ENCODE results near the gene SCIMP.
"Not testable (repeated sequence)": the region's sequence is repeated elsewhere in the genome, so short reads cannot be mapped to it uniquely, and the experiment has no call there.

SCIMP gene

GRCh38 chr17:5184288-5184687 lies 50.4 kb downstream of the SCIMP start:
- no peak for DNase-seq (ENCODE audit: low read depth)

GRCh38 chr17:5183410-5183793 lies 51.3 kb downstream of the SCIMP start:
- no peak for DNase-seq (ENCODE audit: low read depth)

- no peak for DNase-seq (ENCODE audit: low read depth)
These were observed 51.9 kb downstream of the SCIMP start for GRCh38 chr17:5182597-5183409.

- no peak for DNase-seq (ENCODE audit: low read depth)
These were observed 53.0 kb downstream of the SCIMP start for GRCh38 chr17:5181509-5182305.

GRCh38 chr17:5179003-5179402 lies 55.7 kb downstream of the SCIMP start:
- no peak for DNase-seq (ENCODE audit: low read depth)

GRCh38 chr17:5175027-5175426 lies 59.6 kb downstream of the SCIMP start:
- DNase-seq (ENCODE audit: low read depth): not testable (repeated sequence)

GRCh38 chr17:5165791-5166564 lies 68.7 kb downstream of the SCIMP start:
- not testable (repeated sequence) for DNase-seq (ENCODE audit: low read depth)

GRCh38 chr17:5164436-5164835 lies 70.2 kb downstream of the SCIMP start:
- no peak for DNase-seq (ENCODE audit: low read depth)

GRCh38 chr17:5161793-5162192 lies 72.9 kb downstream of the SCIMP start:
- not testable (repeated sequence) for DNase-seq (ENCODE audit: low read depth)

- DNase-seq (ENCODE audit: low read depth): not testable (repeated sequence)
These were observed 74.0 kb downstream of the SCIMP start for GRCh38 chr17:5160702-5161101.

Measured in activated T-cell treated with anti-CD3 and anti-CD28 coated beads for 1 hour (primary cell).